SIG-M5 (cell line): ENCODE data around the gene INTS6.

Experiments used
- DNase-seq: peaks from one replicate; lab custom pipeline; 2025; lab: John Stamatoyannopoulos, UW

Gene INTS6

GRCh38 chr13:51346397-51346796 lies 106.4 kb downstream of the INTS6 start:
- DNase-seq: no peak

- DNase-seq: no peak
Observed at GRCh38 chr13:51343475-51343874, 109.4 kb downstream of the INTS6 start.

- DNase-seq: no peak
Observed at GRCh38 chr13:51342706-51343105, 110.1 kb downstream of the INTS6 start.

DNA sequence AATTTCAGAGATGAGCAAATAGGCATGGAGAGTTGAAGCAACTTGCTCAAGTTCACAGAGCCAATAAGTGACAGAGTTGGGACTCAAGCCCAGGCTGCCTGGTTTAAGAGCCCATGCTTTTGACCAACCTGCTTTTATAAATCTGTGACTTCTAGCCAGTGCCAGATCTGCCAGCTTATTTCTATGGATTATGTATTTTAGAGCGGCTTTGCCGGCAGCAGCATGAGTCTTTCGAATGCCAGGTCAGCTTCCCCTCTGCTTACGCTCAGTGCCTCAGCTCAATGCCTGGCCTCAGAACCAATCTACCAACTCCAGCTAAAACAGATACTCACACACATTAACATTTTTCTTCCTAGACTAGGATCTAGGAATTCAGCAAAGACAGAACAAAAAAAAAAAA lies 111.0 kb downstream of the INTS6 start:
- no peak for DNase-seq

DNA sequence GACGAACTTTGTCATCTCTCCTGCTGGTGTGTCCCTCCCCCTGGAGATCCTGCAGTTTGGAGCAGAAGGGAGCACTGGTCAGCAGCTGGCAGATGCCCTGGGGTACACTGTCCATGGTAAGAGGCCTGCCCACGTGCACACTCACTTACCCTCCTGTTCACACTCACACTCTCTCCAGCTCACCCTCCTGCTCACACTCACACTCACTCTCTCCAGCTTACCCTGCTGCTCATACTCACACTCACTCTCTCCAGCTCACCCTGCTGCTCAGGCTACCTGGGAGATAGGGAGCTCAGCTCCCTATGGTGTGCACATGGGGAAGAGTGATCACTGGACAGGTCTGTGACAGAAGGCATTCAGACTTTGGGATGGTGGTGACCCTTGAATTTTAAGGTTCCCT lies 111.6 kb downstream of the INTS6 start:
- no peak for DNase-seq

DNA sequence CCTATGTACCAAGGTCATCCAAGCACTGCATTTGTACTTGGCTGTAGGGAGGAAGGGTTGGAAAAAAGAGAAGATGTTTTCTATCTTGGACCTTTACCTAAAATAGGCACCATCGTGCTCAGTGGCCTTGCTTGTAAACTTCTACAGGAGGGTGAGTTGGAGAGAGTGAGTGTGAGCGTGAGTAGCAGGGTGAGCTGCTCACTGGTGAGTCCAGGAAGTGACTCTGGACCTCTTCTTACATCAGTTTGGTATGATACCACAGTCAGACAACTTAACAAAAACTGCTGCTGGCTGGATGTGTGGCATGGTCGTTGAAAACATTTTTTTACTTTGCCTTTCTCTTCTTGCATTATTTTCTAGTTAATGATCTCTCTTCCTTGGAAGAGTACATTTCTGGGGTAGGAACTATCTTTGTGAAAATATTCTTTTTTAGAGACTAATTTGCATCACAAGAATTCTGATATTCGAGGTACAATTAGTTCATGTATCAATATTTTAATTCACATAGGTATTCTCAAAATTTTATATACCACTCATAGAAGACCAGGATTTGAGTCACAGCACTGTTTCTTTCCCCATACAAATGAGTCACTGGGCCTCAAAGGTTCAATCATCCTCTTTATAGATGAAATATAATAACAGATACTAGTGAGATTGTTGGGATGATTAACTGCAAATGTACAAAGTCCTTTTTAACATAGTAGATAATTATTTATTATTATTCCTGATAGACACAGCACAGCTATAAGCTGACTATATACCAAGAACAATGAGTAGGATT lies 112.7 kb downstream of the INTS6 start:
- DNase-seq: no peak

DNA sequence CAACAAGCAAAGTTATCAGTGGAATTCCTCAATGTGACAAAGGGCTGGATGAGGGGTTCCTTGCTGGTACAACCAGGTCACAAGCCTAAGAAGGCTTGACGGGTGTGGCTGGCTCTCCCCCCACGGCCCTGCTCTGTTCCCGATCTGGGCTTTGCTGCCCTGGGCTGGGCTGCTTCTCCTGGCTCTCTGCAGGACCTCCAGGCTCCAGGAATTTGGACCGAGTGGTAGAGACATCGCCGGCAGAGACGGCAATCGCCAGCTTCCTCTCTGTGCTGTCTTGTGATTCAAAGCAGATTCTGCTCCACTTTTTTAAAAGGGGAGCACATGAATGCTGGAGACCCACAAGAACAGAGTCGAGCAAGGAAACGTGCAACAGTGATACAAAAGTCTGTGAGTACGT lies 113.5 kb downstream of the INTS6 start, which contains the start of gene SERPINE3:
Gene SERPINE3 (plus strand): TSS at position 338 of the 400 bp plus-strand sequence. CDS start 1,401 bp downstream, outside the sequence.
- no peak for DNase-seq

DNA sequence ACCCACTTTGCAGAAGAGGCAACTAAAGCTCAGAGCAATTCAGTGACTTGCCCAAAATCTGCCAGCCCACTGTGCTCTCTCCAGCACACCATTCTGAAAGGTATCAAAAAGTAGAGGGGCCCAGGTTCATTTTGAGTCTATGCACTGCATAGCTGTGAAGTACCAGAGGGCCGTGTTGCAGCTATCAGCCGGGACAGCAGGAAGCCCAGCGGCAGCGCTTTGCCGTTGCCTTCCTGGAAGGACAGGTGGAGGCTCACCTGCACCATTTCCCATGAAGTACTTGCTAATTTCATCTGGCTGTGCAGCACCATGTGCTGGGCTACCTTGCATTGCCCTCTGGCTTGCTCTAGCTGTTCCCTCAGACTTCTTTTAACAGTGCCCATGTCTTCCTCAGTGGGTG lies 116.1 kb downstream of the INTS6 start:
- DNase-seq: no peak

DNA sequence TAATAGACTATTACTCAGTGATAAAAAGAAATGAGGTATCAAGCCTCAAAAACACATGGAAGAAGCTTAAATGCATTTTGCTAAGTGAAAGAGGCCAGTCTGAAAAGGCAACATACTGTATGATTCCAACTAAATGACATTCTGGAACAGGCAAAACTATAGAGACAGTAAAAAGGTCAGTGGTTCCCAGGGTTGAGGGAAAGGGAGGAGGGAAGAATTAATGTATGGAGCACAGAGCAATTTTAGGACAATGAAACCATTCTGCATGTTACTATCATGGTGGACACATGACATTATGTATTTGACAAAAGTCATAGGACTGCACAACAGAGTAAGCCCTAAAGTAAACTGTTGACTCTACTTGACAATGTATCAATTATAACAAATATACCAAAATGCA lies 119.0 kb downstream of the INTS6 start:
- no peak for DNase-seq

DNA sequence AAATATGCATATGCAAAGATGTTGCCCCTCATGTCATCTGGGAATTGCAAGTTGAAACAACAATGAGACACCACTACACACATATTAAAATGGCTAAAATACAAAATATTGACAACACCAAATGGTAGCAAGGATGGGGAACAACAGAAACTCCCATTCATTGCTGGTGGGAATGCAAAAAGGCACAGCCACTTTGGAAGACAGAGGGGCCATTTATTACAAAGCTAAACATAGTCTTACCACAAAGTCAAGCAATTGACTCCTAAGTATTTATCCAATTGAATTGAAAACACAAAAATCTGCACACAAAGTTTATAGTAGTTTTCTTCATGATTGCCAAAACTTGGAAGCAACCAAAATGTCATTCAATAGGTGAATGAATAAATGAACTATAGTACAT lies 119.4 kb downstream of the INTS6 start:
- no peak for DNase-seq

DNA sequence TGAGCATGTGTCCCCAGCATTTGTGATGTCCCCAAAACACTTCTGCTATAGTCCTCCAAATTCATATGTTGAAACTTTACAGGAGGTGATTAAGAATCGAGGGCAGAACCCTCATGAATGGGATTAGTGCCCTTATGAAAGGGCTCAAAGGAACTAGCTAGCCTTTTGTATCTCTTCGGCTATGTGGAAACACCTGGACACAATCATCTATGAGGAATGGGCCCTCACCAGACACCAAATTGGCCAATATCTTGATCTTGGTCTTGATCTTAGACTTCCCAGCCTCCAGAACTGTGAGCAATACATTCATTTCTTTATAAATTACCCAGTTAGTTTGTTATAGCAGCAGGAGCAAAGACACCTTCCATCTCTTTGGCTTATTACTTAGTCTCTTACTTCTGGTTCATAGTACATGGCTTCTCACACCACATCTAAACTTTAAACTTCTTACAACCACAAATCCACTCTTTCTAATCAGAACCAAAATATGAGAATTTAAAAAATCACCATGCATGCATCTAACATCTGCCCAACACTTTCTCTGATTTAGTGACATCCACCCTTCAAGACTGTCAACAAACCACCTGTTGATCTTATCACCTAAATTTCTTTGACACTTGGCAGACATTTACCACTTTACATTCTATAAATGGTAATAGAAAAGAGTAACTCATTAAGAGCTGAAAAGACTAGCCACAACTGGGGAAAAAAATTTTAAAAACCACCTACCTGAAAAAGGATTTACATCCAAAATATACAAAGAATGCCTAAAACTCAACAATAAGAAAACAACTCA lies 120.1 kb downstream of the INTS6 start:
- no peak for DNase-seq

DNA sequence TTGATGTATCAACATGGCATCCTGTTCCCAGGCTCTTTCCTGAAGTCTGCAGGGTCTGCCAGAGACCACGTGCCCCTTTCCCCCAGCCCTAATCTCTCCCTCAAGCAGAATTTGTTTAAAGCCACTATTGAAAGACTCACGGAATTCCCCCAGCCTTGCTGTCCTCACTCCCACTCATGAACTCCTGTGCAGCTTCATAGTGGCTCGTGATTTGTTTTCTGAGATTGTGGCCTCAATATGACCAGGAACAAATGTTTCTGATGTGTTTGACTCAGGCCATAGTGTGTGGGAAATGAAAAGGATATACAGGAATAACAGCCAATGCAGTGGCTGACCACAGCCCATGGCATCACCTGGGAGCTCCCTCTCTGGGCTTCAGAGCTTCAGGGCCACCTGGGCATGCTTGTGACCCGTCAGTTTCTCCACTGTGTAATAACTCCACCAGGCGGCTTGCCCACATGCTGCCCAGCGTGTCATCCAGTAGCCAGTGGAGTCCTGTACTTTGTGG lies 121.4 kb downstream of the INTS6 start:
- no peak for DNase-seq

- peak; percentile 17 for DNase-seq
Observed at GRCh38 chr13:51330791-51331190, 122.0 kb downstream of the INTS6 start.

GRCh38 chr13:51329606-51330005 lies 123.2 kb downstream of the INTS6 start:
- no peak for DNase-seq

- DNase-seq: no peak
Observed at GRCh38 chr13:51328488-51328887, 124.3 kb downstream of the INTS6 start.

DNA sequence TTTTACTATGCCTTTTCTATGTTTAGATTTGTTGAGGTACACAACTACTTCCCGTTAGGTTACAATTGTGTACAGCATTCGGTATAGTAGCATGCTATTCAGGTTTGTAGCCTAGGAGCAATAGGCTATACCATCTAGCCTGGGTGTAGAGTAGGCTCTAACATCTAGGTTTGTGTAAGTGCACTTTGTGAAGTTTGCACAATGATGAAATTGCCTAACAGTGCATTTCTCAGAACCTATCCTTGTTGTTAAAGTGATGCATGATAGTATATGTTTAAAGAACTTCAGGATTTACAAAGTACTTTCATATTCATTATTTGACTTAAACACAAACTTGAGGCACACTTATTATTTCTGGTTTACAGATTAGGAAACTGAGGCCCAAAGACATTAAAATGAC lies 124.9 kb downstream of the INTS6 start:
- DNase-seq: no peak

GRCh38 chr13:51326777-51327176 lies 126.1 kb downstream of the INTS6 start:
- no peak for DNase-seq

DNA sequence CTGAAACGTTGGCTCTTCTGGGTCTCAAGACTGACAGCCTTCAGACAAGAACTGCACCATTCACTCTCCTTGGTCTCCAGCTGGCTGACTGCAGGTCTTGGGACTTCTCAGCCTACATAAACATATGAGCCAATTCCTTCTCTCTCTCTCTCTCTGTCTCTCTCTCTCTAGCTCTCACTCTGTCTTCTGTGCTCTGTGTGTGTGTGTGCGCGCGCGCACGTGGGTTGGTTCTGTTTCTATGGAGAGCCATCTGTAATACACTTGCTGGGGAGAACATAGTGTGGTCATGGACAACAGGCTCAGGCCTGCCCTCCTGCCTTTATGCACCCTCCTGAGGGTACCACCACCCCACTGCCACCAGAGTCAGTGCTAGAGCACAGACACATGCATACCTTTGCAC lies 127.0 kb downstream of the INTS6 start:
- no peak for DNase-seq

DNA sequence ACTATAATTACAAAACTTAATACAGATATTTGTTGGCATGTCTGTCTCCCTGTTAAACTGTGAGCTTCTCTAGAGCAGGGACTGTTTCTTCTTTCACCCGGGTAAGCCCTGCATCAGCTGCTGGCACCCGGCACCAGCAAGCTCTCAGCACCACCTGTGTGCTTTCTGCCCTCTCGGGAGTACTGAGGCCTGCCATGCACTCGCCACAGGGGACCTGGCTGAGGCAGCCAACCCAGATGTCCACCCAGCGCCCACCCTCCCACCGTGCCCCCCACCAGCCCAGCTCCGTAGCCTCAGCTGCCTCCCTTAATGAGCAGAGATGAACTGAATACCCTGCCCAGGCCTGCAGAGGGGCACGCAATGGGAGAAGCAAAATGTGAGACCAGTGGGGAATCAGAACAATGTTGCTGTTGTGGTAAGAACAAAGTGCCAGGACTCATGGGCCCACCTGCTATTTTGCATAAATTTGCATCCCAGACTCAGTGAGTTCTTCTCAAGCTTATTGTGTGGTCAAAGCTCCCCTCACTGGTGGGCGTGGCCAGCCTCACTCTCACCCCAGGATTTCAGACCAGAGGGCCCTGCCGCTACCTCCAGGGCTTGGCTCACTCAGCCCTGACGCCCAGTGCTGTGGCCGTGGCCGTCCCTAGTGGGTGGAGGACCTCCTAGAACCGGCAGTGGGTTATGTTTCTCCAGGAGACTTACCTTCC lies 128.0 kb downstream of the INTS6 start:
- DNase-seq: no peak

- no peak for DNase-seq
Observed at GRCh38 chr13:51323824-51324511, 128.9 kb downstream of the INTS6 start.

- DNase-seq: no peak
Observed at GRCh38 chr13:51322826-51323225, 130.0 kb downstream of the INTS6 start.

- DNase-seq: no peak
Observed at GRCh38 chr13:51321836-51322235, 131.0 kb downstream of the INTS6 start.
